HG03565 (cell line): ENCODE measurements around the gene DROSHA.
A peak's percentile ranks its signal among the peaks of the same experiment; 100 is the strongest.

ENCODE experiments used
- ATAC-seq: cut with Tn5 transposase; IDR thresholded peaks from one replicate; pipeline ENCODE4 v1.9.1; 2021; ENCODE audit warnings: mild to moderate bottlenecking, moderate library complexity; ENCODE audit not compliant: unreplicated experiment

DROSHA gene

GRCh38 chr5:31531543-31531887 is 378 bp downstream of the DROSHA start:
- ATAC-seq: peak; percentile 20

GRCh38 chr5:31530541-31531265 is 1.2 kb downstream of the DROSHA start:
- no peak for ATAC-seq

- ATAC-seq: no peak
Measured at GRCh38 chr5:31523041-31523440, 8.9 kb downstream of the DROSHA start.

- no peak for ATAC-seq
Measured at GRCh38 chr5:31516802-31517201, 15.1 kb downstream of the DROSHA start.

GRCh38 chr5:31511305-31511704 is 20.6 kb downstream of the DROSHA start:
- ATAC-seq: no peak

GRCh38 chr5:31504529-31504928 is 27.4 kb downstream of the DROSHA start:
- no peak for ATAC-seq

GRCh38 chr5:31502506-31502905 is 29.4 kb downstream of the DROSHA start:
- ATAC-seq: no peak

- ATAC-seq: no peak
Measured at GRCh38 chr5:31500256-31500655, 31.6 kb downstream of the DROSHA start.

GRCh38 chr5:31496891-31497290 is 35.0 kb downstream of the DROSHA start:
- ATAC-seq: no peak

- no peak for ATAC-seq
Measured at GRCh38 chr5:31496301-31496700, 35.6 kb downstream of the DROSHA start.

- no peak for ATAC-seq
Measured at GRCh38 chr5:31495336-31495735, 36.6 kb downstream of the DROSHA start.

GRCh38 chr5:31492869-31493268 is 39.0 kb downstream of the DROSHA start:
- no peak for ATAC-seq

- ATAC-seq: no peak
Measured at GRCh38 chr5:31487506-31487905, 44.4 kb downstream of the DROSHA start.

- ATAC-seq: no peak
Measured at GRCh38 chr5:31486441-31486840, 45.5 kb downstream of the DROSHA start.

GRCh38 chr5:31485376-31486207 is 46.3 kb downstream of the DROSHA start:
- ATAC-seq: no peak

GRCh38 chr5:31481531-31482165 is 50.2 kb downstream of the DROSHA start:
- ATAC-seq: no peak

GRCh38 chr5:31479706-31480105 is 52.2 kb downstream of the DROSHA start:
- ATAC-seq: no peak

GRCh38 chr5:31478901-31479300 is 53.0 kb downstream of the DROSHA start:
- ATAC-seq: no peak

- no peak for ATAC-seq
Measured at GRCh38 chr5:31477971-31478370, 53.9 kb downstream of the DROSHA start.

GRCh38 chr5:31477516-31477915 is 54.4 kb downstream of the DROSHA start:
- no peak for ATAC-seq

GRCh38 chr5:31476738-31477141 is 55.2 kb downstream of the DROSHA start:
- ATAC-seq: no peak

- ATAC-seq: no peak
Measured at GRCh38 chr5:31471916-31472315, 60.0 kb downstream of the DROSHA start.
